Measurements from ENCODE around the gene NFIX. TPM values are rescaled to one million over a fixed set of nuclear protein-coding genes. Genes with fewer than 3 reads are reported as not detected.

NFIX gene
- total and polyA plus RNA-seq, 2 experiments from 2014 or later: not detected

DNA sequence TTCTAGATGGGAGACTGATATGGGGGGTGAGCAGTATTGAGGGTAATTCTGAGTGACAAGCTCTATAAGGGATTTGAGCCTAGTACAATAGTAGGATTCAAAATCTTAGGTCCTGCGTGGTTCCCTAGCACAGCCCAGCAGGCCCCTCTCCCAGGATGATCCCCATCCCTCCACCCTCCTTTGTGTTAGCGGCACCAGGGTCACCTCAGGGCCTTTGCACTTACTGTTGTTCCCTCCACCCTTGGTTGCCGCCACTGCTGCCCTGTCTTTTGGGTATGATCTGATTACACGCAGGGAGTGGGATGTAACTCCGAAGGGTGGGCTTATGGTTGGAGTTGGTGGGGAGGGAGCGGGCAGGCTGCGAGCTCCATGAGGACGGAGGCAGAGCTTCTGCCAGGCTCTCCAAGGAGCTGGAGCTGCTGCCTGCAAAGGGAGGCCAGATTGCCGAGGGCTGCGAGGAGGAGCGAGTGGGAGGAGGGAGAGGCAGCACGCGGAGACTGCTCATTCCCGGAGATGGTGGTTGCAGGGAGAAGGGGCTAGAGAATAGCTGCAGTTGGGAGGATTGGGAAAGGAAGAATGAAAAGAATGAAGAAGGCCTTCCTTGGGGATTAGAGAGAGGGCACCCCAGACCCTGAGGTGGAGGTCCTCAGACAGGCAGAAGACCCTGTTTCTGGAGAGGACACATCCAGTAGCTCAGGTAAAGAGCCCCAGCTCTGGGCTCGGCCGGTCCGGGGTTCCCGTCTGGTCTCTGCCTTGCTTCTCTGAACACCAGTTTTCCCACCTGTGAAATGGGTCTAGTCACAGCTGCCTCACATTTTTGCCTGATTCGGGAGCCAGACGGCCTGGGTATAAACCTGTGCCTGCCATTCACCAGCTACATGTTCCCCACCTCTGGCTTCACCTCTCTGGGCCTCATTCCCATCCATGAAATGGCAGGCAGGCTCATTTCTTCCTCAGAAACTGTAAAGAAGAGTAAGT, 128.0 kb downstream of the NFIX start:
- H3K27me3 ChIP-seq: no peaks in the 10 kb centered on the region
- DNase-seq (ENCODE audit: low read depth in 1 of 2, low spot score in 1 of 2): no peak
- H3K27ac ChIP-seq: no peak overlapping the region
- H3K4me3 ChIP-seq: no peak overlapping the region
- no peaks in the 10 kb centered on the region for H3K36me3 ChIP-seq
- H3K9me3 ChIP-seq (ENCODE audit: low read depth): no peaks in the 10 kb centered on the region
- TF ChIP-seq, protein P1, sequence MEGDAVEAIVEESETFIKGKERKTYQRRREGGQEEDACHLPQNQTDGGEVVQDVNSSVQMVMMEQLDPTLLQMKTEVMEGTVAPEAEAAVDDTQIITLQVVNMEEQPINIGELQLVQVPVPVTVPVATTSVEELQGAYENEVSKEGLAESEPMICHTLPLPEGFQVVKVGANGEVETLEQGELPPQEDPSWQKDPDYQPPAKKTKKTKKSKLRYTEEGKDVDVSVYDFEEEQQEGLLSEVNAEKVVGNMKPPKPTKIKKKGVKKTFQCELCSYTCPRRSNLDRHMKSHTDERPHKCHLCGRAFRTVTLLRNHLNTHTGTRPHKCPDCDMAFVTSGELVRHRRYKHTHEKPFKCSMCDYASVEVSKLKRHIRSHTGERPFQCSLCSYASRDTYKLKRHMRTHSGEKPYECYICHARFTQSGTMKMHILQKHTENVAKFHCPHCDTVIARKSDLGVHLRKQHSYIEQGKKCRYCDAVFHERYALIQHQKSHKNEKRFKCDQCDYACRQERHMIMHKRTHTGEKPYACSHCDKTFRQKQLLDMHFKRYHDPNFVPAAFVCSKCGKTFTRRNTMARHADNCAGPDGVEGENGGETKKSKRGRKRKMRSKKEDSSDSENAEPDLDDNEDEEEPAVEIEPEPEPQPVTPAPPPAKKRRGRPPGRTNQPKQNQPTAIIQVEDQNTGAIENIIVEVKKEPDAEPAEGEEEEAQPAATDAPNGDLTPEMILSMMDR (IDR thresholded peaks at IDR 0.05; ENCODE audit: low read depth, low read length): no peak
- peaks cover 4% of the 10 kb centered on the region for H3K4me1 ChIP-seq (ENCODE audit: low read depth)

DNA sequence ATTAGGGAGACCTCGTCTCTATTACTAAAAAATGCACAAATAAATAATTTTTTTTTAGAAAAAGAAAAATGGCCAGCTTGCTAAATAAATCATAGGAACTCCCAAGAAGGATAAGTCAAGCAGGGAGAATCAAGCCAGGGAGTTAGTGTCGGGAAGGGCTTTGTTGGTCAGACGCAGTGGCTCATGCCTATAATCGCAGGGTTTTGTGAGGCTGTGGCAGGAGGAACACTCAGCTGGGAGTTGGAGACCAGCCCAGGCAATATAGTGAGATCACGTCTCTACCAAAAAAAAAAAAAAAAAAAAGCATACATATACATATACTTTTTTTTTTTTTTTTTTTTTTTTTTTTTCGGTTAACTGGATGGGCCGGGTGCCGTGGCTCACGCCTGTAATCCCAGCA, 131.8 kb downstream of the NFIX start:
- Histone ChIP-seq H3K4me1 (ENCODE audit: low read depth) (no peaks in the 10 kb centered on the region), H3K36me3 (no peaks in the 10 kb centered on the region), H3K27ac (no peak overlapping the region), H3K4me3 (no peak overlapping the region), H3K27me3 (no peaks in the 10 kb centered on the region), H3K9me3 (ENCODE audit: low read depth) (no peaks in the 10 kb centered on the region)
- DNase-seq (ENCODE audit: low read depth in 1 of 2, low spot score in 1 of 2): no peak
- TF ChIP-seq, protein P1 (IDR thresholded peaks at IDR 0.05; ENCODE audit: low read depth, low read length): no peak

DNA sequence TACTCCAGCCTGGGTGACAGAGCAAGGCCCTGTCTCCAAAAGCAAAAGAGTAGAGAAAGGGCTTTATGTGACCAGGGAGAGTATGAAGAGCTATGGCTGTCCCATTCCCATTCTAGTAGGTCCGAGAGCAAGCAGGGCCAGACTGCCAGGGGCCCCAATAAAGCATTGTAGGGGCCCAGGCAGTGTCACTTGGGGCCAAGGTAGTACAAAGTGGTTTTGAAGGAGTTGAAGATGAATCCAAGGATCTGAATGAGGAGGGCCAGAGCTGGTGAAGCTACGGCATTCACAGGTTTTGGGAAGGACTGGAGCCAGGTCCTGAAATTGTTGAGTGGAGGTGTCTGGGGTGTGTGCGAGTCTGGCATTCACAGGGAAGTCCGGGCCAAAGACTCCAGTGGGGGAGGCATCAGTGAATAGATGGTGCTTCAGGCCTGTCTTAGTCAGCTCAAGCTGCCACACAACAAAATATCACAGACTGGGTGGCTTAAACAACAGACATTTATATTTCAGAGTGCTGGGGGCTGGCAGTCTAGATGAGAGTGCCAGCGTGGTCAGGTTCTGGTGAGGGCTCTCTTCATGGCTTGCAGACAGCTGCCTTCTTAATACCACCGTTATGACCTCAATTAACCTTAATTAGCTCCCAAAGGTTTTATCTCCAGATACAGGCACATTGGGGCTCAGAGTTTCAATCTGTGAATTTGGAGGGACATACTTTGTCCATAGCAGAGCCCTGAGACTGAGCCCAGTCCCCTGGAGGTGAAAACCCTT, 132.7 kb downstream of the NFIX start:
- TF ChIP-seq, protein P1 (IDR thresholded peaks at IDR 0.05; ENCODE audit: low read depth, low read length): no peak
- Histone ChIP-seq H3K36me3 (no peaks in the 10 kb centered on the region), H3K4me1 (ENCODE audit: low read depth) (no peaks in the 10 kb centered on the region), H3K27ac (no peak overlapping the region), H3K9me3 (ENCODE audit: low read depth) (no peaks in the 10 kb centered on the region), H3K27me3 (no peaks in the 10 kb centered on the region), H3K4me3 (no peak overlapping the region)
- DNase-seq (ENCODE audit: low read depth in 1 of 2, low spot score in 1 of 2): no peak

DNA sequence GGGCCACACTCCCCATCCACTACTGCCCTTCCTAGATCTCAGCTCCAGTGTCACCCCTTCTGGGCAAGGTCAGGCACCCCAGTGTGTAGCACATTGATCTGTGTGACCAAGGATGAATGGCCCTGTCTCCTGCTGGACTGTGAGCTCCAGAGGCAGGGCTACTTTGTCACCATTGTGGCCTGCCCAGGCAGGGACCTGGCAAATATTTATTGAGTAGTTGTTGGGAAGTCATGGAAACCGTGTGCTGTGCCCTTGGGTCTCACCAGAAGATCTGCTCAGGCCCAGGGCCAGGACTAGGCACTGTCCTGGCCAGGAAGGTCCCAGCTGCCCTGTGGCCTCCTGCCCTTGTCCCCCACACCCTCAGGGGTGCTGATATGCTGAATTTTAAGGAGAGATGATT, 133.3 kb downstream of the NFIX start:
- no peaks in the 10 kb centered on the region for H3K36me3 ChIP-seq
- no peak for DNase-seq (ENCODE audit: low read depth in 1 of 2, low spot score in 1 of 2)

DNA sequence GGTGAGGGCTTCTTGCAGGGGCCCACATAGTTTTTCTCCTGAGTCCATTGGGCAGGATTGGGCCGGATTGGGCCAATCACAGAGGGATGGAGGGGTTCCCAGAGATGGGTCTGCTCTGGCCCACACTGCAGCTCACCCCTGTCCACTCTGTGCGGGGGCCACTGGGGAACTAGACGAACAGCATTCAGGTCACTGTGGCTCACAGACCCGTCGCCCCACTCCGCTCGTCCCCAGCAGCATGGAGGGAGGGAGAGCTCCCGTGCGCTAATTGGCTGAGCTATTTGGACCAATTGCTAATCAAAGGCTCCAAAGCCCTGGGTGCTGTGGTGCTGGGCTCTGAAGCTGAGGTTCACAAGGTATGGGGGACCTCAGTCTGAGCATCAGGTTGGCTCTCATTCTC, 134.1 kb downstream of the NFIX start:
- no peak overlapping the region for H3K27ac ChIP-seq
- no peaks in the 10 kb centered on the region for H3K4me1 ChIP-seq (ENCODE audit: low read depth)
- H3K9me3 ChIP-seq (ENCODE audit: low read depth): no peaks in the 10 kb centered on the region
- H3K27me3 ChIP-seq: no peaks in the 10 kb centered on the region
- no peak for DNase-seq (ENCODE audit: low read depth in 1 of 2, low spot score in 1 of 2)
- H3K36me3 ChIP-seq: no peaks in the 10 kb centered on the region
- TF ChIP-seq, protein P1 (IDR thresholded peaks at IDR 0.05; ENCODE audit: low read depth, low read length): no peak
- no peak overlapping the region for H3K4me3 ChIP-seq

More for the DNA sequence above, 133.3 kb downstream of the NFIX start:
- Histone ChIP-seq H3K4me3 (no peak overlapping the region), H3K9me3 (ENCODE audit: low read depth) (no peaks in the 10 kb centered on the region), H3K4me1 (ENCODE audit: low read depth) (no peaks in the 10 kb centered on the region), H3K27ac (no peak overlapping the region), H3K27me3 (no peaks in the 10 kb centered on the region)
- TF ChIP-seq, protein P1 (IDR thresholded peaks at IDR 0.05; ENCODE audit: low read depth, low read length): no peak

Data from cardiac muscle cell (in vitro differentiated cells and primary cell).